Astrocyte (in vitro differentiated cells and primary cell): ENCODE results near the gene TTYH1.

ENCODE experiments used
- CTCF ChIP-seq: IDR thresholded peaks from 2 replicates; pipeline ENCODE4 v1.5.1; 2011; ENCODE audit warnings: low read depth, mild to moderate bottlenecking, inconsistent platforms, low read length, moderate library complexity; ENCODE audit not compliant: insufficient read depth
- EZH2 ChIP-seq: IDR thresholded peaks from 2 replicates; pipeline ENCODE4 v1.6.1; 2012; ENCODE audit warnings: mild to moderate bottlenecking, low read length, inconsistent platforms; ENCODE audit not compliant: insufficient read depth

GRCh38 chr19:54403054-54403453 is 12.2 kb upstream of the TTYH1 start:
- TF ChIP-seq EZH2 = no peak
- no peak for TF ChIP-seq CTCF
